HG03432 (cell line): Measurements from ENCODE around the gene PRR20G.
"Not testable (repeated sequence)": the region's sequence is repeated elsewhere in the genome, so short reads cannot be mapped to it uniquely, and the experiment has no call there.

Experiments
- ATAC-seq: cut with Tn5 transposase; IDR thresholded peaks from one replicate; pipeline ENCODE4 v1.9.1; 2021; ENCODE audit warnings: mild to moderate bottlenecking, moderate library complexity; ENCODE audit not compliant: unreplicated experiment

The PRR20G gene

DNA sequence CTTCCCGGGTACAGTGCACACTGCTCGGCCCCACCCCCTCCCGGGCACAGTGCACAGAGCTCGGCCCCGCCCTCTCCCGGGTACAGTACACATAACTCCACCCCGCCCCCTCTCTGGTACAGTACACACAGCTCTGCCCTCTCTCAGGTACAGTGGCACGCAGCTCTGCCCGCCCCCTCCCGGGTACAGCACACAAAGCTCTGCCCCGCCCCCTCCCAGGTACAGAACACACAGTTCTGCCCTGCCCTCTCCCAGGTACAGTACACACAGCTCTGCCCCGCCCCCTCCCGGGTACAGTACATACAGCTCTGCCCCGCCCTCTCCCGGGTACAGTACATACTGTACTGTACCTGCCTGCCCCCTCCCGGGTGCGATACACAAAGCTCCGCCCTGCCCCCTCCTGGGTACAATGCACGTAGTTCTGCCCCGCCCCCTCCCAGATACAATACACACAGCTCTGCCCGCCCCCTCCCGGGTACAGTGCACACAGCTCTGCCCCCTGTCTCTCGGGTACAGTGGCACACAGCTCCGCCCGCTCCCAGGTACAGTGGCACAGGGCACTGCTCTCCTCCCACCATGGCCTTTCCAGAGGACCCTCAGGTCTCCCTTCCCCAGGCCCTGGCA, 16.4 kb upstream of the PRR20G start:
- ATAC-seq: no peak

DNA sequence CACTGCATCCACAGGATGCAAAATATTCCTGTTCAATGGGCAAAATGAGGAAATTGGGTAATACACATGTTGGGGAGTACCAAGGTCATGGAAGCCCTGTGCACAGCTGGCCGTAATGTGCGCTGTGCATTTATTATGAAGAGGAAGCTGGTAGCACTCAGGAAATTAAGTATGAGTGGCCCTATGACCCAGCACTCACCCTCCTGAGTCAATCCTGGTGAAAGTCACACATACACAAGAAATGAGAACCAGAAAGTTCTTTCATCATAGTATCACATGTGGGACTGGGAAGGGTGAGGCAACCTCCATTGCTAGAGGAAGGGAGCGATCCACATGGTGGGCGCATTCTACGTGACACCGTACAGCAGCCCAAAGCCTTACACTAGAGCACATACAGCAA, 11.4 kb upstream of the PRR20G start:
- ATAC-seq: no peak

DNA sequence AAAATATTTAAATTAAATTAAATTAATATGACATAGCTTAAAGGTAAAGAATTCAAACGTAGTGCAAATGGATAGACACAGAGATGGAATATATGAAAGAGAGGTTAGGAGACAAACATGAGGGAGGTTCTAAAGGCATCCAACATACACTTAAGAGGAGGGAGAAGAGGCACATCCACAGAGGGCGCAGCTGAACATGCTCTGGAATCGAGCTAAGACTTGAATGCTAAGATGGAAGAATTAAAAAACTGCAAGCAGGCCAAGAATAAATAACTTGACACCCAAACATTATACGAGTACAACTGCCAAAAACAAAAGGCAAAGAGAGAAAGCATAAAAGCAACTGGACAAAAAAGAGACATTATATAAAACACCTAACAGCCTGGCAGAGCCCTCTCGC, 9.1 kb upstream of the PRR20G start:
- no peak for ATAC-seq

DNA sequence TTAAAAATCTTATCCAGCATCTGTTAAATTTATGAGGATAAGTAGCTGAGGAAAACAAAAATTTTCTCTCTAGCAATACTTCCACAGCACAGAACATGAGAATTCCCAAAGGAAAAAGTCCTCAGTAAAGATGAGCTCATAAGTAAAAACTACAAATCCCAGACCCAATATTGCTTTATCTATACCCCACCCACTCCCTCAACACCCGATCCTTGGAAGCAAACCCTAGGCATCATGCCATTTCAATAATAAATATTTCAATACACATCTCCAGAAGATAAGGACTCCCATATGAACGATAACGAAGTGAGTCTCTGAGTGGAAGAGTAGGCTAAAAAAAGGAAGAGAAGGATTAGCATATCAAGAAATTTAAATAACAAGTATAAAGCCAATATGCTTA, 8.3 kb upstream of the PRR20G start:
- ATAC-seq: no peak

DNA sequence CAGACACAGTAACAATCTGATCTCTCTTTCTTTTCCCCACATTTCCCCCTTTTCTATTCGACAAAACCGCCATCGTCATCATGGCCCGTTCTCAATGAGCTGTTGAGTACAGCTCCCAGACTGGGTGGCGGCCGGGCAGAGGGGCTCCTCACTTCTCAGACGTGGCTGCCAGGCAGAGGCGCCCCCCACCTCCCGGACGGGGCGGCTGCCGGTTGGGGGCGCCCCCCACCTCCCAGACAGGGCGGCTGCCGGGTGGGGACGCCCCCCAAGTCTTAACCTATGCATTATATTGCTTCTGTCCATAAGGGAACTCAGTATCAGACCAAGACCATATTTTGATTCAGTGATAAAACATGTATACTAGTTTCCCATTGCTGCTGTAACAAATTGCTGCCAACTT, 5.8 kb upstream of the PRR20G start:
- not testable (repeated sequence) for ATAC-seq

DNA sequence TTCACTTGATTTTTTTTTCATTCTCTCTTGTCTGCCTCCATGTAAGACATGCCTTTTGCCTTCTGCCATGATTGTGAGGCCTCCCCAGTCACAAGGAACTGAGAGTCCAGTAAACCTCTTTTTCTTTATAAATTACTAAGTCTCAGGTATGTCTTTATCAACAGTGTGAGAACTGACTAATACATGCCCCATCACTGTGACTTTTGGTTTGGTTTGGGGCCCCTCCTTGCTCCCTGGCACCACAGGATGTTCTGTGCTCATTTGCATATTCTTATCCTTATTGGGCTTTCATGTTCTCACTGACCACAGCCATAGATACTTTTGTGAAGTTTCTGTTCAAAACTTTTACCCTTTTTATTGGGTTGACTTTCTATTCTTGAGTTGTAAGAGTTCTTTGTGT, 3.8 kb upstream of the PRR20G start:
- no peak for ATAC-seq

DNA sequence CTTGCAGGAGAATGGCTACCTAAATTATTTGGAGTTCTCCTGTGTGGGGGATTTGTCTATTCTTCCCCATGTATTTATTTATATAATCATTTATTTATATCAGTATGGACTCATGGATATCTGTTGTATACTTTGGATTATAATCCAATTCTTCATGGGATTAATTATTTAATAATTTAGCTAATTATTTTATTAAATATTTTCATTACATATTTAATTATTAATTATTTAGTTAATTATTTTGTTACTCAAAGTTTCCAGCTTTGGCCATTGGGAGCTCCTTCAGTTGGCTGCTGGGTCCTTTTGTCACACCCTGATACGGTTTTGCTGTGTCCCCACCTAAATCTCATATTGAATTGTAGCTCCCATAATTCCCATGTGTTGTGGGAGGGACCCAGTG, 3.3 kb upstream of the PRR20G start:
- ATAC-seq: no peak

DNA sequence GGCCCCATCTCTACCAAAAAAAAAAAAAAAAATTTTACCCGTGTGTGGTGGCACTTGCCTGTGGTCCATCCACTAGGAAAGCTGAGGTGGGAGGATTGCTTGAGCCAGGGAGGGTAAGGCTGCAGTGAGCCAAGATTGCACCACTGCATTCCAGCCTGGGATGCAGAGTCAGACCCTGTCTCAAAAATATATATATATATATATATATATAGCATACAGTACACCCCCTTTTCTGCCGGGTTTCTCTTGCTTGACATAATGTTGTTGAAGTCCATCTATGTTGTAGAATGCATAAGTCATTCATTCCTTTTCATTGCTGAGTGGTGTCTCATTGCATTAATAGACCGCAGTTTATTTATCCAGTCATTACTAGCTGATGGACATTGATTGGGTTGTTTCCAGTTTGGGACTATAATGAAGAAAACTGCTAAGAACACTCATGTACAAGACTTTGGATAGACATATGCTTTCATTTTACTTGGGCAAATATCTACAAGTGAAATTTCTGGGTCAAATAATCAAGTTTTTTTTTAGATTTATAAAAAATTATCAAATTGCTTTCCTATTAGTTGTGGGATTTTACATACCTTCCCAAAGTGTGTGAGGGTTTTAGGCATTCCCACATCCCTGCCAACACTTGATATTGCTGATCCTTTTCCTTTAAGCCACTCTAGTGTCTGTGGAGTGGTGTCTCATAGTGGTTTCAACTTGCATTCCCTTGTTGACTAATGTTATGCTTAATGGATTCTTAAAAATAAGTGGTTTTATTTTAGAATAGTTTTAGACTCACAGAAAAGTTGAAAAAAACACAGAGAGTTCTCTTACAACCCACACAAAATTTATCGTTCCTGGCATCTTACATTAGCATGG, 2.1 kb upstream of the PRR20G start:
- no peak for ATAC-seq

DNA sequence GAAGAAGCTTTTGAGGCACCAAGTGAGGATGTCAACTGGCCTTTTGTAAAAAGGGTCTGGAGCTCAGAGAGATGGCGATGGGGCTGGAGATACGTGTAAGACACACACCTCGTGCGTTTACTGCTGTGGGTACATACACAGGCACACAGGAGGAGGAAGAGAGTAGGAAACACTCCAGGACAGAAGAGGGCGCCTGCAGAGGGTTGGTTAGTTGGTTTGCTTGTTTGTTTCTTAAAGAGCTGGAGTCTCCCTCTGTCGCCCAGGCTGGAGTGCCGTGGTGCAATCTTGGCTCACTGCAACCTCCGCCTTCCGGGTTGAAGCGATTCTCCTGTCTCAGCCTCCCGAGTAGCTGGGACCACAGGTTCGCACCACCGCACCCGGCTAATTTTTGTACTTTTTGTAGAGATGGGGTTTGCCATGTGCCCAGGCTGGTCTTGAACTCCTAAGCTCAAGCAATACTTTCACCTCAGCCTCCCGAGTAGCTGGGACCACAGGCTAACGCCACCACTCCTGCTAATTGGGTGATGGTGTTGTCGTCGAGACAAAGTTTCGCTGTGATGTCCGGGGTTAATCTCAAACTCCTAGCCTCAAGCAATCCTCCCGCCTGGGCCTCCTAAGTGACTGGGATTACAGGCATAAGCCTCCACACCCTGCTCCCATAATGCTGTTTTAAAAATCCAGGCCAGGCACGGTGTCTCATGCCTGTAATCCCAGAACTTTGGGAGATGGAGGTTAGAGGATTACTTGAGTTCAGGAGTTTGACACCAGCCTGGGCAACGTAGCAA, 1.3 kb upstream of the PRR20G start:
- no peak for ATAC-seq

DNA sequence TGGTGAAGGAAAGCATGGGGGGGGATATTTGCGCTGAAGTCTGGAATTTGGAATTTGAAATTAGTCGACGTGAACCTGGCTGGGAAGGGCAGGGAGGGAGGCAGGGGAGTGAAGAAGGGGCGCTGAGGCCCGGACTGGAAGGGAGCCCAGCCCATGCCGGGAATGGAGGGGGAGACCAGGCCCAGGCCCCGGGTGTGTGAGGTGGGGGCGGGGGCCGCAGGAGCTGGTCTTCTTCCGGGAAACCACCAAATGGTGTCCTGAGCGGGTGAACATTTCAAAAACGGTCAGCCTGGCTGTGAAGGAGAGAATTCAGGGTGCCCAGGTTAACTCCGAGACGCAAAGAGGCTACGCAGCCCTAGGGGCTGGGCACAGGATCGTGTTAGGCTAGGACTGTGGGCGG, 497 bp upstream of the PRR20G start:
- ATAC-seq: no peak

DNA sequence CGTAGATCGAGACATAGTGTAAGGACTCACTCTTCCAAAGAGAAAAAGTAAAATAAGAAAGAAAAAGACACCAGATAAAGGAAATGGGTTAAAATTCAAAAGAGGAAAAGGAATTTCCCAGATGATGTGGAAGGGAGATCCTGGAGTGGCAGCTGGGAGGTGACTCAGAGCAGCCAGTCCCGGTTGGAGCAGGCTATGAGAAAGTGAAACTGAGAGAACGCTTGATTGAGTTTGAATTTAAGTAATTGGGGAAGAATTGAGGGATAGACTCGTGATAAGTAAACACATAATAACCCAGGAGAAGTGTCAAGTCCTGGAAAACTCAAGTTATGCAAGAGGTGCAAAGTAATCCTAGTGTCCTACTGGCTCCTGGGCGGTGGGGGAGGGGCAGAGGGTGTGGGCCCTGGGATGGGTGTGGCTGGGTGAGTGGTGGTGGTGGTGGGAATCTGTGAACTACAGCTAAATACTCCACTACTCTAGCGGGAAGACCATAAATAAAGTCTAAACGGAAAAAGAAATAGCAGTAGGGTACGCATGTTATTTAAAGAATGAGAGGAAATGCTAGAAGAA, 1.2 kb downstream of the PRR20G start:
- no peak for ATAC-seq

DNA sequence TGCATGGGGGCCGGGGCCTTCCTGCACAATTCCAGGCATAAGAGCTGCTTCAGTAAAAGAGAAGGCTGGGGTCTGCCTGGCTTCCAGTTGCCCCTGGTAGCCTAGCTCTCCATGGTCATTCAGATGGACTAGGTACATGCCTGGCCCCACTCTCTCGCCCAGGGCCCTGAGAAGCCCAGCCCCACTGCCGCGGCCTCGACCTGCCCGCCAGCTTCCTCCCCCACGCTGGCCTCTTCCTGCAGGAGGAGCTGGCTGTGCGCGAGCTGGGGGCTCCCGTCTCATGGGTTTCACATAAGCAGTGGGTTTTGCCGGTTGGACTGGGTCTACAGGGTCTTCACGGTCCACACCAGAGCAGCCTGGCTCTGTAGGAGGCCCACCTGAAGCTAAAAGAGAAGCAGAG, 3.6 kb downstream of the PRR20G start:
- ATAC-seq: no peak

DNA sequence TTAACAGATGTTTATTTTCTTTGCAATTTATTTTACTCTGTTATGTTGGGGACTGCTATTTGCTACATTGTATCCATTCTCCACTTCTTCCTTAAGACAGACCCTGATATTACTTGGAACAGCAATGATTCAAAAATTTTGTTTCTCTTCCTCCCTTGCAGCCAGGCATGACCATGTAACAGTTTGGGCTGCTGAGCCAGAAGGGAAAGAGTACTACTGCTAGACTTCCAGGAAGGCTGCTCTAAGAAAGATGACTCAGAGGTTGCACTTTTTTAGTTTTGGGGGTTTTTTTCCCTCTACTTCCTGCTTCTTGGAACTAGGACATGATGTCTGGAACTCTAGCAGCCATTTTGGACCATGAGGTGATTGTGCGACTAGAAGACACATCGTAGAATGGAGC, 10.3 kb downstream of the PRR20G start:
- ATAC-seq: no peak

DNA sequence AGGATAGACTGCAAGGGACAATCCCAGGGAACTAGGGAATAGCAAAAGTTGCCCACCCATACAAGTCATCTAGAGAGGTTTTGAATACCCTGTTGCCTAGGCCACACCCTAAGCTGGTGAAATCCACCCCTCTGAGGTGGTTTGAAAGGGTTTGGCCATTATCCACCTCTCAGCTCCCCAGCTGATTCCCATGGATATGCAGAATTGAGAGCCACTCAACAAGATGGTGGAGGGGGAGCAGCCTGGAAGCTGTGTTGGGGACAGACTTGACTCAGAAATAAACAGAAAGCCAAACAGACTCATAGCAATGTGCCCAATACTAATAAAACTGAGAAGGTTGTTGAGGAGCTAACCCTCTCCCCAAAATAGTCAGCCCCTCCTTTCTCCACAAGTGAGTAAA, 10.9 kb downstream of the PRR20G start:
- no peak for ATAC-seq

DNA sequence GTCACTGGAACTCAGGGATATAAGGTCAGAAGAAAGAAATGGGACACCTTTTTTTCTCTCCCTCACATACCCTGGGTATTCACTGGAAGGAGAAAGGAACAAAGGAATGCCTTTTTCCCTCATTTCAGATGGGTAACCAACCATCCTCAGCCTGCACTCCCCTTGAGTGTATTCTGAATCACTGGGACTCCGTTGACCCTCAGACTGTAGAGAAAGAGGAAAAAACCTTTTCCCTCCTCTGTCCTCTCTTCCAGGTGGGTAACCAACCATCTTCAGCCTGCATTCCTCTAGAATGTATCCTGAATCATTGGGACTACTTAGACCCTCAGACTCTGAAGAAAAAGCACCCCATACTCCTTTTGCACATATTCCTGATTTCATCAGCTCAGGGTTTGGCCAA, 11.4 kb downstream of the PRR20G start:
- no peak for ATAC-seq

DNA sequence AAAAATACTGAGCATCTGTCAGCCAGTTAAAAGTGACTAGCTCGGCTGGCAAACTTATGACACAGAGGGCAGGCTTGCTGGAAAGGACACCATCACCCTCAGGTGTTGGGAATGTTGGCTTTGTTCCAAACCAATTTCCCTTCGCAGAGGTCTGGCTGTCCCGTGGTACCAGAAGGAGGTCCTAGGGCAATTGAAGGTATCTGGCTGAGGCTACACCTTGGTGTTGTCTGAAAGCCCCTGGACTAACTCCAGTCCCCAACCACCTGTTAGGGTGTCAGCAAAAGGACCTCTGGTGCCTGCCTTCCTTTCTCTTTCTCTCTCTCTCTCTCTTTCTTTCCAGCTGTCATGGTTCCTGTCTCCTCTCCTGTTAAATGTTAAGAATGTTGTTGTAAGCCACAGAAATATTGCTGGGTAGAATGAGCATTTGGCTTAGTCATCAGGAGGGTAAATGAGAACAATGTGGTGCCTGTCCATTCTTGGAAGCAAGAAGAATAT, 12.5 kb downstream of the PRR20G start:
- ATAC-seq: no peak

DNA sequence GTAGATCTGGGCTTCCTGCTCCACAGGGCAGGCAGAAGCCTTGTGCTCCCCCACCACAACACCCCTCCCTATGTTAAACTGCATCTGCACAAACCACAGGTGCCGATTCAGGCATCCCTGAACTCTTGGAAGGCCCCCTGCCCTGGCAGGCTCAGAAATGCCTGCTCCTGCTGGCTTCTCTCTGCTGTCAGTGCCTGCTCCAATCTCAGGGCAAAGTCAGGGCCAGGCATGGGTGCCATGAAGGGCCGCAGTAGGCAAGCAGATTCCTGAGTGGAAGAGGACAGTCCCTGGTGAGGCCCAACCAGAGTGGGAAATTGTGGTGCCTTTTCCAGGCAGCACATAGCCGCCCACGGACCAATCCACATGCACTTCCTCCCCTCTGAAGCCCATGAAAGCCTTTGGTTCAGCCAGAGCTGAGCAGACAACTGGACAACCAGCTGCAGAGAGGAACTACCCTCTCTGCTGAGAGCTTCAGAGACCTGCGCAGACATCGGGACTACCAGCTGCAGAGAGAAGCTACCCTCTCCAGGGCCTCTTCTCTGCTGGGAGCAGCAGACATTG, 13.6 kb downstream of the PRR20G start:
- ATAC-seq: no peak

DNA sequence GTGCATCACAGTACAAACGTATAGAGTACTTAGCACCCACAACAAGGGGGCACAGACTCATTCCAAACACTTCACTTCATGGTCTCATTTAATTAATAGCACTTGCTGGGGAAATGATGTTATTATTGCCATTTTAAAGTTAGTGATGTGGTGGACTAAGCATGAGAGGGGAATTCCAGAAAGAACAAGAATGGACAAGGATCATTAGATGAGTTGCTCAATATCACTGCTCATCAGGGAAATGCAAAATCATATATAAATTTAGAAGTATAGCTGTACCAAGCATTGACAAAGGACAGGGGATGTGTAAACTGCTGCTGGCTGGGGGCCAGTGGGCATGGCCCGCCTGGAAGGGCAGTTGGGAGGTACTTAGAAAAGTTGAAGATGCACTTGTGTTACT, 14.6 kb downstream of the PRR20G start:
- no peak for ATAC-seq

DNA sequence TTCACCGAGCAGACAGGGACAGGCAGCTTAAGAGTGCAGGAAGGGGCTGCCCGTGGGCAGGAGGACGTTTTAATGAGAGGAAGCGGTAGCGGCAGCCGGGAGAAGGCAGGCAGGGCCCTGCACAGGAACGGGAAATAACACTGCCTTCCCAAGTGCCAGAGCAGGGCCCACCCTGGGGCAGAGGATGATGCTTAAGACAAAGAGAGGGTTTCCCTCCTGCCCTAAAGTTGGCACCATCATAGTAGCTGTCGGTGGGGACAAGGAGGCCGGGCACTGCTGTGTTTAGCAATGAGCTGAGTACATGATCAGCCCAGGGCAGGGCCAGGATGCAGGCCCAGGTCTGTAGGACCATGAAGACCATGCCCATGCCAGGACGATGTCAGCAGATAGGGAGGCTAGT, 21.7 kb downstream of the PRR20G start:
- no peak for ATAC-seq

DNA sequence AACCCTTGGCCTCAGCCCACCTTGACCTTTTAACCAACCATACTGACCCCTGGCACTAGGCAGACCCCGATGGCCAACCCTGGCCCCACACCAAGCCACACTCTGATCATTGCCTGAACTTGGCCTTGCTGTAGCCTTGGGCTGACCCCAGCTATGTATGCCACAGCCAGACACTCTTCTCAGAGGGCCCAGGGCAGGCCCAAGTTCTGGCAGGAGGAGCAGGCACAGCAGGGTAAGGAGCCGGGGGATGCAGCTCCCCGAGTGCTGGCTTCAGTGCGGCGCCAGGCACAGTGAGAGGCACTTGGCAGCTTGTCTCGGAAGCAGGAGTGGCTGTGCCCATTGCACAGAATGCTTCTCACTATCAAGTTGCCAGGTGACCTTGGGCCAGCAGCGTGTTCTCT, 22.3 kb downstream of the PRR20G start:
- ATAC-seq: no peak
